8988T (cell line): ENCODE data around the gene LTBP1.
"Not testable (repeated sequence)": the region's sequence is repeated elsewhere in the genome, so short reads cannot be mapped to it uniquely, and the experiment has no call there.

Source experiments
- DNase-seq: peaks from one replicate; pipeline ENCODE4 v3.0.0; 2011

LTBP1 gene

DNA sequence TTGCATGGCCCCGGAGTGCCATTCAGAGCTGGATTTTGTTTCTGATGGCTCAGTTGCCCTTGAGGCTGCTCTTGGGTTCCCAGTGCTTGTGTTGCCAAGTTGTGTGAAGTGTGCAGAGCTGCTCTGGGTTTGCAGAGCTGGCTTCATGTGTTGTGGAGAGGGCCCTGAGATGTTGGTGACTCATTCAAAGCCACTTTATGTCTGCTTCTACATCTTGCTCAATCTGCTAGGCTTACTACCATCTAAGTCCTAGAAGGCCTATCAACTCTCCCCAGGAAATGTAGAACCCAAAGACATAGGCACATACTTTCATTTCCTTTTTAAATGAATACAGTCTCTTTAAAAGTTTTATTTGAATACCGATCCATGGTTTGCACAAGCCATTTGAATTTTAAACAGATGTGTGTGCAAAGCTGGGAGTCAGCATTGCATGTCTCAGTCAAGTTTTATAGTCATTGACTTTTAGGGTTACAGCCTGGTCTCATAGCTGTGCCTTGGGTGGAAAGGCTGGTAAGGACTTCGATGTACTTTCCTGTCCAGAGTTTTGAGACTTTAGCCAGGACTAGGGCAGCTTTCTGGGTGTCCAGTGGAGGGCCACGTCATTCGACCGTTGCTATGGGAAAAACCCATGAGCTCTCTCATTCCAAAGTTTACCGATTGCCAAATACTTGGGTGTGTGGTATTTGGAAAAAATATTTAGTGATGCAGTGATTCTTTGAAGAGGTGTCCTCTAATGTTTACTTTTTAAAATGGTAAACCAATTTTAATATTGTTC is 105.0 kb downstream of the LTBP1 start:
- no peak for DNase-seq

DNA sequence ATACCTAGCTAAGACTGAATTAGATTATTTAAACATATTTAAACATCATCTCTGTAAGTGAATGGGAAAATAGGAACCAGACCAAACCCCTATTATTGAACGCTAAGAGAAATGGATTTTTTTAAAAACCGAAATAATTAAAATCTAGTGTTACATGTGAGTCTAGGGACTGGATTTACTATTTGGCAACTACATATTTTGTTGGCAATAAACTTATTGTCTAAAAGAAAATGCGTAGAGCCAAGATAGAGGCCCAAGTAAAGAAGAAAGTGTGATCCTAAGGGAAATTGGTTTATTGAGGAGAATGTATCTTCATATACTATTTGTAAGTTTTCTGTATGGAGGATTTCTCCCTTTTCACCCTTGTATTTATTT is 105.6 kb downstream of the LTBP1 start:
- DNase-seq: no peak

DNA sequence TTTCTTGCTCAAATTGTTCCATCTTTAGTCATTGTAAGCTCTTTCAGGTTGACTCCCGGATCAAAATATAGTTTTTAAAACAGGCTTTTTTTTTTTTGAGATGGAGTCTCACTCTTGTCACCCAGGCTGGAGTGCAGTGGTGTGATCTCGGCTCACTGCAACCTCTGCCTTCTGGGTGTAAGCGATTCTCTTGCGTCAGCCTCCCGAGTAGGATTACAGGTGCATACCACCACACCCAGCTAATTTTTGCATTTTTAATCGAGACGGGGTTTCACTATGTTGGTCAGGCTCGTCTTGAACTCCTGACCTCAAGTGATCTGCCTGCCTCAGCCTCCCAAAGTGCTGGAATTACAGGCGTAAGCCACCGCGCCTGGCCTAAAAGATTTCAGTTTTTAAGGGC is 106.0 kb downstream of the LTBP1 start:
- not testable (repeated sequence) for DNase-seq

DNA sequence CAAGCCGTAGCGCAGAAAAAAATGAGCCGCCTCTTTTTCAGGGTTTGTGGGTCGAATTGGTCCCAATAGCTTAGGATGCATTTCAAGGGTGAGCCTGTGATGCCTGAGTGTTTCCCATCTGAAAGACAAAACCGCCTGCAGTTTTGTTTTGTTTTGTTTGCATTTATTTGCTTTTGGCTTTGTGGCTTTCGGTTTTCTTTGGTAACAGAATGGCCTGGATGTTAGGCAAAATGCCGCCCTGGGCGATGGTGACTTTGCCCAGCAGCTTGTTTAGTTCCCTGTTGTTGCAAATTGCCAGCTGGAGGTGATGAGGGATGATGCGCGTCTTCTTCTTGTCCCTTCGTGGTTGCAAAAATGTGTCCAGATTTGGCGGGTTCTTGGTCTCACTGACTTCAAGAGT is 109.4 kb downstream of the LTBP1 start:
- DNase-seq: no peak

DNA sequence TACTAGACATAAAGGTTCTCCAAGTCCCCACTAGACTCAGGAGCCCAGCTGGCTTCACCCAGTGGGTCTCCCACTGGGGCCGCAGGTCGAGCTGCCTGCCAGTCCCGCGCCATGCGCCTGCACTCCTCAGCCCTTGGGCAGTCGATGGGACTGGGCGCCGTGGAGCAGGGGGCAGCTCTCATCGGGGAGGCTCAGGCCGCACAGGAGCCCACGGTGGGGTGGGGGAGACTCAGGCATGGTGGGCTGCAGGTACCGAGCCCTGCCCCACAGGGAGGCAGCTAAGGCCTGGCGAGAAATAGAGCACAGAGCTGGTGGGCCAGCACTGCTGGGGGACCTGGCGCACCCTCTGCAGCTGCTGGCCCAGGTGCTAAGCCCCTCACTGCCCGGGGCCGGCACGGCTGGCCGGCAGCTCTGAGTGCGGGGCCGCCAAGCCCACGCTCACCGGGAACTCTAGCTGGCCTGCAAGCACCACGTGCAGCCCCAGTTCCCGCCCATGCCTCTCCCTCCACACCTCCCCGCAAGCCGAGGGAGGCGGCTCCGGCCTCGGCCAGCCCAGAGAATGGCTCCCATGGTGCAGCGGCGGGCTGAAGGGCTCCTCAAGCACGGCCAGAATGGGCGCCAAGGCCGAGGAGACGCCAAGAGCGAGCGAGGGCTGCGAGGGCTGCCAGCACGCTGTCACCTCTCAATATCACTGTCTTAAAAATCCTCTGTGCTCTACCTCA is 110.7 kb downstream of the LTBP1 start:
- DNase-seq: not testable (repeated sequence)

DNA sequence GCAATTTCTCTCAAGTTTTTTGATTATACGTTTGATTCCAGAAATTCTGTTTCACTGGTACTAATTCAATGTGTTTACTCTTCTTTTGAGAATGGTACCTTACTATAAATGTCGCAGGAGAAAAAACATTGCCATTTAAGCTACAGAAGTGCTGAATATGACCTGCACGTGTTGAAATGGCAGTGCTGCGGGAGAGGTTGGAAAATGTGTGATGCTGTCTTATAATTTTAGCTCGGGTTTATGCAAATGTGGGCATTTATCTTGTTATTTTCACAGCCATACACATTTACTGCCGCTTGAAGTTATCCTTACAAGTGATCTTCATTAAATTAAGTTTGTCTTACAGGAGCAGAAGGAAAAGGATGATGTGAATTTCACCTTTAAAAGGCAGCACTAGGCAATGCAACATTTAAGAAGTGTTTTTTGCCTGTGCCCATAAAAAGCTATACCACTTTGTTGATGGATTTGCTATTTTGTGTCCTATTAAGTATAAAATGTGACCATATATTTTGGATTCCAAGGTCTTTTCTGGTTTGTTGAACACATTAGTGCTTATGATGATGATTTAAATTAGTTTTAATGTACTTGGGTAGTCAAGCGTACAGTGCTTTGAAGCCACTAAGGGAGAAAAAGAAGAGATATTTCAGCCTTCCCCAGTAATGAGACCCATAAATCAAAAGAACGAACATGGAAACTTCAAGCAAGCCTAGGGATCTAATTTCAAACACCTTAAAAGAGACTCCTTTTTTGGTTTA is 112.1 kb downstream of the LTBP1 start:
- DNase-seq: no peak

DNA sequence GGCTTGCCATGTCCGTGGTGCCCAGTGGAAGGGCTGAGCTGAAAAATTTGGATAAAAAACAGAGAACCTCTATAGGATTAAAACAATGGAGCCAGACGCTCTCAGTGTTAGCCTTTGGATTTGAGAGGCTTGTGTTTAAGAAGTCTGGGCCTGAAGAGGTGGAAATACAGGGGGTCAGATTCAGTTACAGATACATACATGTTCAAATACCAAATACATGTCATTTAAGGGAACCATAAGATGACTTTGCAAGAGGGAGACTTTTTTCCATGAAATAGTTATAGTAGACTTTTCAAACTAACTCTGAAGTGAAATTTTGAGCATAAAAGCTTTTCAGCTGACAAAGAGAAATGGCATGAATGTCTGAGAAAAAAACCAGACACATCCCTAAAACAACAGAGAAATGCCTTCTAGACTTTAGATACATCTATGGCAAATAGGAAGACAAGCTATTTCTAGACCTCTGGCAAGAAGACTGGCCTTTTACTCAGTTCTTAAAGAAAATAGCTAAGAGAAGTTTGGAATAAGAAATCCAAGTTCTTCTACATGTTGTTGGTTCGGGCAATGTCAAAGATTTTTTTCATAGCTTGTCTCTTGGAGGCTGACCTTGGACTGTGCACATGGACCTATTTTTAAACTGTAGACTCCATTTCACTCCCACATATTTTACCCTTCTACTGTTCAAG is 112.9 kb downstream of the LTBP1 start:
- no peak for DNase-seq

DNA sequence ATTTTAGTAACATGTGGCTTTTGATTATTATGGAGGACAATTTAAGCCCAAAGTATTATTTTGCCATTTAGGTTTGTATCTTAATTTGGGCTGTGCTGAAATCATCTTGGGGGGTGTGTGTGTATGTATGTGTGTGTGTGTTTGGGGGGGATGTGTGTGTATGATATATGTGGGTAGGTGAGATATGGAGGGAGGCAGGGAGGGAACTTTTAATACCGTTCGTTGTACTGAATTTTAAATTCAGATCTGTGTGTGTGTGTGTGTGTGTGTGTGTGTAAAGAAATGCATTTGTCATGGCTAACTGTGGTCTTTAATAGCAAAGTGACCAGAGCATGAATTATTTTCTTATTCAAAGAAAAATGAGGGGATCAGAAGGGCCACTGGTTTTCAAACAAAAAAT is 113.7 kb downstream of the LTBP1 start:
- DNase-seq: no peak

DNA sequence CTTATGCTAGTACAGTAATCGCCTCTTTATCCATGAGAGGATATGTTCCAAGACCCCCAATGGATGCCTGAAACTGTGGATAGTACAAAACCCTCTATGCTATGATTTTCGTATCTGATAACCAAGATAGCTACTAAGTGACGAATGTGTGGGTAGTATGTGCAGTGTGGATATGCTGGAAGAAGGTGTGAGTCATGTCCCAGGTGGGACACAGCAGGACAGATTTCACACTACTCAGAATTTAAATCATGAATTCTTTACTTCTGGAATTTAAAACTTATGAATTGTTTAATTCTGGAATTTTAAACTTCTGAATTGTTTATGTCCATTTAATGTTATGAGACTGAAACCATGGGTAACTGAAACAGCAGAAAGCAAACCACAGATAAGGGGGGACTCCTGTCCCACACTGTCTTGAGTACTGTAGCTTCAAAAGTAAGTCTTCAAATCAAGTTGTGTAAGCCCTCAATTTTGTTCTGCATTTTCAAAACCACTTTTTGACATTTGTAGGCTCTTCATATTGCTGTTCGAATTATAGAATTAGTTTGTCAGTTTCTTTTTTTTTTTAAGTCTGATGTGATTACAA is 116.0 kb downstream of the LTBP1 start:
- no peak for DNase-seq

DNA sequence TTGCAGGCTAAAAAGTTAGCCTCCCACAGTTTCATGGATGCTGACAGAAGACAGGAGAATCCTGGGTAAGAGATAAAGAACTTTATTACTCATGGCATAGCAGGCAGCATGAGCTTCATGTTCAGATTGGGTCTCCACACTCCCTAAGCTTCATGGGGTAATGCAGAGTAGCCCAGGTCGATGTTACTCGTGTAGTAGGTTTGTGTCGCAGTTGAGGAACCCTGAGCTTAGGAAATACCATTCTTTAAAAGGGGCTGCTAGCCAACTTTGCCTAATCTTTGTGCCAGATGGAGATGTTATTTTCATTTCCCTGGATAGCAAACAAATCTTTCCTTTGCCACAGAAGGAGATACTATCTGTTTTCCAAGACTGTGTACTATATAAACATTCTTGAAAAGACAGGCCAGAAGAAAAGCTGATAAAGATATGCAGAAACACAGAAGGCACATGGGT is 117.6 kb downstream of the LTBP1 start:
- no peak for DNase-seq

DNA sequence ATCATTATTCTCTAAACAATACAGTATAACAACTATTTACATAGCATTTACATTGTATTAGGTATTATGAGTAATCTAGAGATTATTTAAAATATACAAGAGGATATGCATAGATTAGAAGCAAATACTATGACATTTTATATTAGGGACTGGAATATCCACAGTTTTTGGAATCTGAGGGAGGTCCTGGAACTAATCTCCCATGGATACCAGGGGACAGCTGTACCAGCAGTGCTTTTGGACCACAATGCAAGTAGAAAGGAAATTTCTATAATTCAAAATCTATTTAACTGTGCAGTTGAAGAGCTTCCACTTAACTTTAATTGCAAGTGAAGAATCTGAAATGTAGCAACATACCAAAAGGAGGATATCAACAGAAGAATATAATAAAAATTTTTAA is 120.8 kb downstream of the LTBP1 start:
- DNase-seq: no peak

DNA sequence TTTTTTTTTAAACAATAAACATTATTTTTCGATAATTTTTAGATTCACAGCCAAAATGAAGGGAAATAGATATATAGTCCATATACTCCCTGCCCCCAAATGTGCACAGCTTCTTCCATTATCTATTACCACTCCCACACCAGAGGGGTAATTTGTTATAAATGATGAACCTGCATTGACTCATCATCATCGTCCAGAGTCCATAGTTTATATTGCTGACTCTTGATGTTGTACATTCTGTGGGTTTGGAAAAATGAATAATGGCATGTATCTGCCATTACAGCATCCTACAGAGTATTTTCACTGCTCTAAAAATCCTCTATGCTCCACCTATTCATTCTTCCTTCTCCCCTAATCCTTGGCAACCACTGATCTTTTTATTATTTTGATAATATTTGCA is 121.5 kb downstream of the LTBP1 start:
- no peak for DNase-seq

DNA sequence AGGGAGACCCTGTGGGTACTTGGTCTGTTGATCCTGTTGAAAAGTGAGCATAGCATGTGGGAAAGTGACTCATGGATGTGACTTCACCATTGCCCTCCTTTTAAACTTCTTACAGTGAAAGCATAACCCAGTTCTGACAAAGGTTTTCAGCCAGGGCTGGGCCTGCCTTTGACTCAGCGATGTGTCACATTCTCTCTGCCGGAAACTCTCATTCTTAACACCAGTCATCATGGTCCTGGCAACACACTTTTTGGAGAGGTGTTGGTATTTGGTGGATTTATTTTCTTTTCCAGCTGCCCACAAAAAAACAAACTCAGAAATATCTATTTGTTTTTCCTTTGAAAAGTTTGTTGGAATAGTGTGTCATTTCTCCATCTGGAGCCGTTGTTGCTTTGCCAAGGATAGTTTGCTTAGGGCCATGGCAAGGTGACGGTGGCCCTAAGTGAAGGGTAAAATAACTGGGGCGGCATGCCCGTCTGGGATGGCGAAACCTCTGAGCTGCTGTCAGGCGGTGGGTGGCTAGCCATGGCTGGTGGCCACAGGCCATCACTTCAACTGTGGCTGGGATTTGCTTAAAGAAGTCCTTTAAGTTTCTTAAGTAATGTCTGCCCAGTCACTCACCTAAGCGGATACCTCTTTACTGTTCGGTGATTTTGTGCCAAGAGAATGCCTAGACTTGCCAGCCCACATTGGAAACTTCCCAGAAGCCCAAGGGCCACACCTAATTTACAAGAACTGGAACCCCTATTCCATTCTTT is 123.3 kb downstream of the LTBP1 start:
- DNase-seq: peak; percentile 50

DNA sequence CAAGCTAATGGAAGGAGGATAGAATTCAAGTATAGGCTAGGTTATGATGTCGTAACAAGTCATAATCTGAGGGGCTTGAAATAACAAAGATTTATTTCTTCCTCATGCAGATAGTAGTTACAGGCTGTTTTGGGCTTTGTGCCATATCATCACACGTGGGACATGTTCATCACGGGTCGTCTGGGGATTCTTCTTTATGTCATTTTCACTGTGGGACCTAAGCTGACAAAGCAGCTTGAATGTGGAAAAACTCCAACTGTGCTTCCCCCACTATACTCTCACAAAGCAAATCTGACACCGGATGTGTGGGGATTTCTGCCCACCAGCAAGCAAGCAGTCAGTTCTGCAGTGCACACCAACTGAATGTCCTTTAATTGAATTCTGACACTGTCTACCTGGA is 124.8 kb downstream of the LTBP1 start:
- no peak for DNase-seq

DNA sequence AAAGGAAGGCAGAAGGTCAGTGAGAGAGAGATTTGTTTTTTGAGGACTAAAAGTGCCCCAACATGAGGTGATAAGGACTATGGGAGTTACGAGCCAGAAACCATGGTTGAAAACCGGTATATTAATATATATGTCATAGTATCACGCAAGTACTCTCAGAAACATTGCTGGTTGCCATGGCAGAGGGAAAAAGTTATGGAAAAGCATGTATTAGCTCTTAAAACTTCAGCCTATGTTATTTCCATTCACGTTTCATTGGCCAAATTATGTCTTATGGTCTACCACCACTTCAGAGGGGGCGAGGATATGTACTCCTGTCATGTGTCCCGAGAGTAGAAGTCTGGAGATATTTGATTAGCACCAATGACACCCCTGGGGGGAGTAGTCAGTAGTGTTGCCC is 125.9 kb downstream of the LTBP1 start:
- DNase-seq: no peak

DNA sequence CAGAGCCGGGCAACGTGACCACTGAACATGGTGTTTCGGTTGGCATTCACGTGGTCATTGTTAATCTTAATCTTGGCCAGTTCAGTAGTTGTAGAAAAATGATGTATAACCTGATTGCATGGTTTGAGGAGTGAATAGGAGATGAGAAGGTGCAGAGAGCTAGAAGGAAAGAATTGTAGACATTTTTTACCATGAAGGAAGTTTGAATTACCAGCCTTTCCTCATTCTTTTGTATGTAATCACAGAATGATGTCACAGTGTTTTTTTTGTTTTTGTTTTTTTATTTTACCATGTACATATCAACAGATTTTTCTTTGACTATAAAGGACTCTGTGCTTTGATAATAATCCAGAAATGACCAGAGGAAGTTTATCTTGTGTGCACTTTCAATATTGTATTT is 126.3 kb downstream of the LTBP1 start:
- DNase-seq: no peak

DNA sequence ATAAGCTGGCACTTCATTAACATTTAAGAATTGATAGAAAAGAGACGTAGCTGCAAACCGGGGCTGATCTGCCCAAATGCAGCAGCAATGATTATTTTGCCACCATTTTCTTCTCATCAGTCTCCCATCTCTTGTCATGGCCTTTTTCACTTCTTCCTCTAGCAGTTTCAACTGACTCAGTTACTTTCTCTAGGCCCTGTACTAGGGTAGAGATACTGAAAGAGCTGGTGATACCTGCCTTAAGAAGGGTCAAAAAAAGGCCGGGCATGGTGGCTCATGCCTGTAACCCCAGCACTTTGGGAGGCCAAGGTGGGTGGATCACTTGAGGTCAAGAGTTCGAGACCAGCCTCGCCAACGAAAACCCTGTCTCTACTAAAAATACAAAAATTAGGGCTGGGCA is 127.4 kb downstream of the LTBP1 start:
- no peak for DNase-seq

DNA sequence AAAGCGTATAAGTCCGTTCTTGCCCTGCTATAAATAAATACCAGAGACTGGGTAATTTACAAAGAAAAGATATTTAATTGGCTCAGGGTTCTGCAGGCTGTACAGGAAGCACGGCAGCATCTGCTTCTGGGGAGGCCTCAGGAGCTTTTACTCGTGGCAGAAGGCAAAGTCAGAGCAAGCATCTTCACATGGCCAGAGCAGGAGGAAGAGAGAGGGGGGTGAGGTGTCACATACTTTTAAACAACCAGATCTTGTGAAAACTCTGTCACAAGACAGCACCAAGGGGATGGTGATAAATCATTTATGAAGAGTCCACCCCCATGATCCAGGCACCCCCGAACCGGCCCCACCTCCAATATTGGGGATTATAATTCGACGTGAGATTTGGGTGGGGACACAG is 130.6 kb downstream of the LTBP1 start:
- no peak for DNase-seq

DNA sequence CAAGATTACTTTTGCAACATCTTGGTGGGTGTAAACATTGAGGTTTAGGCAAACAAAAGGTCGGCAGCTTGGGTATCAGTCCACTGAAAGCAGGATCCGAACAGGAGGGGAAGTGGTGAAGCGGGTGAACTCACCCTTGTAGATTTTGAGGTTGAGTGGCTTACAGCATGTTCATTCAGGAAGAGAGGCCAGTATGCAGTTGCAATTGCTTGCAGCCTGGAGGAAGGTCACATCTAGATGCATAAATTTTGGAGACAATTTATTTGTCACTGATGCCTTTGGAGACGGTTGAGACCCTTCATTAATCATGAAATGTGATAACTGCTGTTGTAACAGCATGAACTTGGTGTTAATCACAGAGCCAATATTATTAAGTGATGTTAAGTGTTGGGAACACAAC is 131.1 kb downstream of the LTBP1 start:
- no peak for DNase-seq

DNA sequence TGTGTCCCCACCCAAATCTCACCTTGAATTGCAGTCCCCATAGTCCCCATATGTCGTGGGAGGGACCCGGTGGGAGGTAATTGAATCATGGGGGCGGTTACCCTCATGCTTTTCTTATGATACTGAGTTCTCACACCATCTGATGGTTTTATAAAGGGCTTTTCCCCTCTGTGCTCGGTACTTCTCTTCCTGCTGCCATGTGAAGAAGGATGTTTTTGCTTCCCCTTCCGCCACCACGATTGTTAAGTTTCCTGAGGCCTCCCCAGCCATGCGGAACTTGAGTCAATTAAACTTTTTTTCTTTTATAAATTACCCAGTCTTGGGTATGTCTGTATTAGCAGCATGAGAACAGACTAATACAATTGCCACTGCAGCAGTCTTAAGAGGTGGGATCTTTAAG is 134.9 kb downstream of the LTBP1 start:
- DNase-seq: no peak

DNA sequence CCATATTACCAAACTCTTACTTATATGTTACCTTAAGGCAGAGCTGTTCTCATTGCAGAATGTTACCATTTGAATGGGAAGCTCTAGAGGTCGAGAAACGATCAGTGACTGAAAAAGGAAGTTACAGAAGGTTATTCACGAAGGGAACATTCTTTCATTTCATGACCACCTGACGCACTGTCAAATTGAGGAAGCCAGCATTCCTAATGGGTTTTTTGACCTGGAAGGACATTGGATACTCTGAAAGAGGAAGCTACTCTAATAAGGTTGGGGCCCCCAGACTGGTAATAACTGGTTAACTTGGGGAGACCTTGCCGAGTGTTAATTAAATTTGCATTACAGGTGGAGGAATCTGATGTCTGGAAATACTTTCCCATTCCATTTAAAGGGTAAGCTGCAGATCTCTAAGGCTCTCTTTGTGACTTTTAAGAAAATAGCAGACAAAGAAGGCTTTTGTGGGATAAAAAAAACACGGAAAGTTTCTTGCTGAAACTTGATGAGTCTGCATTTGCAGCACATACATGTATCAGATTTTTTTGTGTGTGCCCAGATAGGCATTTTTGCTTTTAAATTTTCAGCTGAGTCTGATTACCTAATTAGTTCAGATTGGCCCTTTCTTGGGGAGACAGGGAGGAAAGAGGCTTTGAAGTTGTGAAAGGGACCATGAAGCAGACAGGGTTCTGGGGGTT is 137.1 kb downstream of the LTBP1 start:
- DNase-seq: no peak

DNA sequence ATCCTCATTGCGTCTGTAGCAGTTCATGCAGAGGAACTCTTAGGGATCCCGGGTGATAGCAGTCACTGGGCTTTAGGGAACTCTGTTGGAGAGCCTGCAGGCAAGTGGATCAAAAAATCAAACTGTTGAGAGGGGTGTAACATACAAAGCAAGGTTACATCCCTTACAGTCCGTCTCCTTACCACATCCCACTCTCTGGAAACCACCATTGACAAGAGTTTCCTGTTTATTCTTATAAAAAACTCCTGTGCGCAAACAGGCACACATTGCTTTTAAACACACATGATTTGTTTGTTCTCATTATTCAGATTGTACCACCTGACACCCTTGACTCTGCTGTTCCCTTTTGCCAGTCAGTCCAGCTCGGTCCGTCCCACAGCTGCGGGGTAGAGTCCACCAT is 137.7 kb downstream of the LTBP1 start:
- no peak for DNase-seq
